ENCODE measurements around the gene DPM3. TPM values are rescaled to one million over a fixed set of nuclear protein-coding genes. Genes with fewer than 3 reads are reported as not detected.

Gene DPM3
- total and polyA plus RNA-seq, 2 donors (not counting 1 experiment from before 2014, with no cell fraction given) = 39.9 to 97.3 TPM

GRCh38 chr1:155133799-155134281, 6.5 kb downstream of the DPM3 start:
- H3K9ac ChIP-seq (ENCODE audit: low read length) = no peak overlapping the region
- no peak overlapping the region for H3K4me3 ChIP-seq (ENCODE audit: control extremely low read depth in 1 of 5, extremely low read depth in 1 of 5, insufficient read depth in 1 of 5, low read depth in 2 of 5, low read length in 4 of 5)
- no peak overlapping the region for H3K4me2 ChIP-seq (replicated peaks; ENCODE audit: low read depth, low read length, poor library complexity, severe bottlenecking)
- ATAC-seq (ENCODE audit: low read depth) (no peak), DNase-seq (no peak)
- WGBS (ENCODE audit: insufficient coverage) = 96% methylated on average over 6 of the region's 7 CpGs
- no peaks in the 10 kb centered on the region for H3K9me3 Mint-ChIP-seq (ENCODE audit: insufficient read depth)
- peaks cover 9% of the 10 kb centered on the region for H4K20me1 ChIP-seq (ENCODE audit: control insufficient read depth, insufficient read depth, low read length, poor library complexity, severe bottlenecking)
- peaks cover 19% of the 10 kb centered on the region for H3K79me2 ChIP-seq (ENCODE audit: control insufficient read depth, insufficient read depth, low read length)
- CTCF ChIA-PET = interaction anchor here (1.3 to 5.3 kb wide), 5 partner anchors 17 to 45 kb away, joined by 4 to 51 read pairs (median 14); partner anchors contain the start of gene KRTCAP2
- H3K4me1 ChIP-seq (ENCODE audit: control insufficient read depth in 2 of 2, insufficient read depth in 2 of 2, low read length in 2 of 2) = peaks cover 25 to 27% of the 10 kb centered on the region in 2 donors
- H3K36me3 ChIP-seq (replicated peaks in 1 of 2; ENCODE audit: control extremely low read depth in 1 of 2, control insufficient read depth in 1 of 2, extremely low read depth in 1 of 2, insufficient read depth in 2 of 2, low read length in 1 of 2) = peaks cover 0 to 5% of the 10 kb centered on the region in 2 experiments
- H3K9me3 ChIP-seq (ENCODE audit: control extremely low read depth in 1 of 3, control insufficient read depth in 2 of 3, insufficient read depth in 1 of 3, low read length in 2 of 3) = peaks cover 0 to 4% (median 0%) of the 10 kb centered on the region in 3 donors
- H3K27ac Mint-ChIP-seq = no peak overlapping the region
- intact Hi-C loops (cut with micrococcal nuclease) = no loop called here
- H3K27me3 ChIP-seq (replicated peaks in 1 of 4; ENCODE audit: control extremely low read depth in 1 of 4, control insufficient read depth in 3 of 4, insufficient read depth in 4 of 4, low read length in 3 of 4) = peaks cover 0 to 14% (median 7%) of the 10 kb centered on the region in 4 experiments
- H3K27ac ChIP-seq (ENCODE audit: low read length in 2 of 2) = no peak overlapping the region
- peak overlapping the region; percentile 100 for H3K4me3 Mint-ChIP-seq
- peaks cover 13% of the 10 kb centered on the region for H3K27me3 Mint-ChIP-seq
- peaks cover 42% of the 10 kb centered on the region for H3K4me1 Mint-ChIP-seq
- no peak overlapping the region for H2AFZ ChIP-seq (ENCODE audit: insufficient read depth, low read depth, low read length, poor library complexity, severe bottlenecking)
- POLR2A ChIA-PET = interaction anchor here (0.5 to 0.9 kb wide), 2 partner anchors 34 to 153 kb away, joined by 3 to 4 read pairs; no protein-coding TSS in a partner anchor
- TF ChIP-seq, protein P1, sequence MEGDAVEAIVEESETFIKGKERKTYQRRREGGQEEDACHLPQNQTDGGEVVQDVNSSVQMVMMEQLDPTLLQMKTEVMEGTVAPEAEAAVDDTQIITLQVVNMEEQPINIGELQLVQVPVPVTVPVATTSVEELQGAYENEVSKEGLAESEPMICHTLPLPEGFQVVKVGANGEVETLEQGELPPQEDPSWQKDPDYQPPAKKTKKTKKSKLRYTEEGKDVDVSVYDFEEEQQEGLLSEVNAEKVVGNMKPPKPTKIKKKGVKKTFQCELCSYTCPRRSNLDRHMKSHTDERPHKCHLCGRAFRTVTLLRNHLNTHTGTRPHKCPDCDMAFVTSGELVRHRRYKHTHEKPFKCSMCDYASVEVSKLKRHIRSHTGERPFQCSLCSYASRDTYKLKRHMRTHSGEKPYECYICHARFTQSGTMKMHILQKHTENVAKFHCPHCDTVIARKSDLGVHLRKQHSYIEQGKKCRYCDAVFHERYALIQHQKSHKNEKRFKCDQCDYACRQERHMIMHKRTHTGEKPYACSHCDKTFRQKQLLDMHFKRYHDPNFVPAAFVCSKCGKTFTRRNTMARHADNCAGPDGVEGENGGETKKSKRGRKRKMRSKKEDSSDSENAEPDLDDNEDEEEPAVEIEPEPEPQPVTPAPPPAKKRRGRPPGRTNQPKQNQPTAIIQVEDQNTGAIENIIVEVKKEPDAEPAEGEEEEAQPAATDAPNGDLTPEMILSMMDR (IDR thresholded peaks at IDR 0.05) = no peak
- TF ChIP-seq EZH2 (IDR thresholded peaks at IDR 0.05; ENCODE audit: borderline replicate concordance, insufficient read depth, low read depth, low read length, poor library complexity, severe bottlenecking) = no peak

GRCh38 chr1:155131856-155132255, 8.5 kb downstream of the DPM3 start:
- Histone ChIP-seq H3K9me3 (ENCODE audit: control extremely low read depth in 1 of 3, control insufficient read depth in 2 of 3, insufficient read depth in 1 of 3, low read length in 2 of 3) (peaks cover 0 to 4% (median 0%) of the 10 kb centered on the region in 3 donors), H3K9ac (ENCODE audit: low read length) (no peak overlapping the region), H3K4me2 (replicated peaks; ENCODE audit: low read depth, low read length, poor library complexity, severe bottlenecking) (no peak overlapping the region), H3K36me3 (replicated peaks in 1 of 2; ENCODE audit: control extremely low read depth in 1 of 2, control insufficient read depth in 1 of 2, extremely low read depth in 1 of 2, insufficient read depth in 2 of 2, low read length in 1 of 2) (no peaks in the 10 kb centered on the region), H3K27me3 (replicated peaks in 1 of 4; ENCODE audit: control extremely low read depth in 1 of 4, control insufficient read depth in 3 of 4, insufficient read depth in 4 of 4, low read length in 3 of 4) (peaks cover 0 to 33% (median 21%) of the 10 kb centered on the region in 4 experiments), H3K4me3 (ENCODE audit: control extremely low read depth in 1 of 5, extremely low read depth in 1 of 5, insufficient read depth in 1 of 5, low read depth in 2 of 5, low read length in 4 of 5) (no peak overlapping the region), H3K4me1 (ENCODE audit: control insufficient read depth in 2 of 2, insufficient read depth in 2 of 2, low read length in 2 of 2) (peaks cover 36 to 38% of the 10 kb centered on the region in 2 donors), H4K20me1 (ENCODE audit: control insufficient read depth, insufficient read depth, low read length, poor library complexity, severe bottlenecking) (peaks cover 9% of the 10 kb centered on the region), H3K79me2 (ENCODE audit: control insufficient read depth, insufficient read depth, low read length) (no peaks in the 10 kb centered on the region), H2AFZ (ENCODE audit: insufficient read depth, low read depth, low read length, poor library complexity, severe bottlenecking) (no peak overlapping the region), H3K27ac (ENCODE audit: low read length in 2 of 2) (no peak overlapping the region)
- Mint-ChIP-seq H3K27me3 (peaks cover 31% of the 10 kb centered on the region), H3K4me1 (peaks cover 42% of the 10 kb centered on the region), H3K9me3 (ENCODE audit: insufficient read depth) (no peaks in the 10 kb centered on the region), H3K4me3 (no peak overlapping the region), H3K27ac (no peak overlapping the region)
- ChIA-PET POLR2A (interaction anchor here (1.2 kb wide), 1 partner anchor 39 kb away, joined by 3 read pairs; no protein-coding TSS in a partner anchor), CTCF (interaction anchor here (2.3 to 3.1 kb wide), 2 partner anchors 40 to 41 kb away, joined by 5 to 15 read pairs; partner anchors contain the start of gene KRTCAP2)
- no peak for ATAC-seq (ENCODE audit: low read depth)
- WGBS (ENCODE audit: insufficient coverage) = 63% methylated on average over 1 of the region's 2 CpGs
- intact Hi-C loops (cut with micrococcal nuclease) = no loop called here
- TF ChIP-seq, protein P1 (IDR thresholded peaks at IDR 0.05) = no peak
- no peak for DNase-seq

All from B cell (primary cell).